CD4-positive, alpha-beta T cell treated with Interferon alpha-2 for 1 hour (primary cell): ENCODE results near the gene LRRC3.

ENCODE experiments used
- DNase-seq, 2 donors: peaks; one replicate each; pipeline ENCODE4 v3.0.0-alpha.2; 2020 to 2022

The LRRC3 gene

DNA sequence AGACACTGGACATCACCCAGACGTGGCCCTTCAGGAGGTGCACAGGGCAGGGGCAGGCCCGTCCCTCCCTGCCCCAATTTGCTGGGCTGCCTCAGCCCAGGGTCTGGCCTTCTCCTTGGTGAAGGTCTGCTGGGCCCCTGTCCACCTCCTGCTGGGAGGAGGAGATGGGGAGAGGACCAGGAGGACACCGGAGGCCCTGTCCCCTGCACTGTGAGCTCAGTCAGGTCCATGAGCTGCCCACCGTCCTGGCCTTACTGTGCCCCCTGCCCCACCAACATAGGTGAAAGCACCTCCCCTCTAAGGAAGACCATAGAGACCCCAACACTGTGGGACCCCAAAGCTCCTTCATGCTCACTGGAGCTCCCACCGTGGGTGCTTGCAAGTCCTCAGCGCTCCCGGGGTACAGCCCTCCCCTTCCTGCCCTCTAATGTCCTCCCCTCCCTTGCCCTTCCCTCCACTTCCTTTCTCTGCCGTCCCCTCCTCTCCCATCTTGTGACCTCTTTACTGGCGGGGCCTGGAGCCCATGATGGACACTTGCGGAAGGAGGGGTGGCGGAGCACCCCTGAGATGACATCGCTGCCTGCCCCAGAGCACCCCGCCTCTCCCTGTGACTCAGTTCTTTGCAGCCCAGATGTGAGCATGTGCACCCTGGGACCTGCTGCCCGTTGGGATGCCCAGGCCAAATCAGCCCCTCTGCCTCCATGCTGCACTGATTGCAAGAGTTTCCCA lies 4.6 kb downstream of the LRRC3 start:
- no peak for DNase-seq

DNA sequence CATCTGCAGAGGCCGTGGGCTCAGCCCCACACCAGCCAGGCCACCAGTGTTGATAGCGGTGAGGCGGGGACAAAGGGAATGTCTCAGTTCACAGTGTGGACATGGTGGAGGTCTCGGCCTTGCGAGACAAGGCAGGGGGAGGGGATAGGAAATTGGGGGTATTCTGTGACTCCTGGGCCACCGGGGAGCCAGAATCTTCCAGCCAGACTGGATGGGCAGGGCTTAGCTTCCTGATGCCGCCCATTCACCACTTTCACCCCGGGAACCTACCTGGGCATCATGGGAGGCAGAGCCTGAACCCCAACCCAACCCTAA lies 5.1 kb downstream of the LRRC3 start:
- DNase-seq, result no peak

DNA sequence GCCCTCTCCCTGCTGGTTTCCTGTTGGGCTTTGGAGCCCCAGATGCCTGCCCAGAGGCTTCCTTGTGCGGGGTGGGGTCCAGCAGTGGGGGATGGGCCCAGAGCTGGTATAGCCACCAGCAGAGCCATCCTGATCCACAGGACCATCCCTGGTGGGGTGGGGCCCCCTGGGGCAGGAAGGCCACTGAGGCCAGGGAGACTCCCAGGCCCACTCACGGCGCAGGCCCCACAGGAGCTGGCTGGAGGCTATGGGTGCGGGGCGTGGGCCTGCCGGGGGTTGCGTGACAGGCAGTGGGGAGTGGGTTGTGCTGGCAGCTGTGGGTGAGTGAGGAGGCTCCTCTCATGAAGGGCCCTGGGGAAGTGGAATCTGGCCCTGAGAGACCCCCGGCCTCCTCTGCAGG lies 5.7 kb downstream of the LRRC3 start:
- DNase-seq, result no peak

DNA sequence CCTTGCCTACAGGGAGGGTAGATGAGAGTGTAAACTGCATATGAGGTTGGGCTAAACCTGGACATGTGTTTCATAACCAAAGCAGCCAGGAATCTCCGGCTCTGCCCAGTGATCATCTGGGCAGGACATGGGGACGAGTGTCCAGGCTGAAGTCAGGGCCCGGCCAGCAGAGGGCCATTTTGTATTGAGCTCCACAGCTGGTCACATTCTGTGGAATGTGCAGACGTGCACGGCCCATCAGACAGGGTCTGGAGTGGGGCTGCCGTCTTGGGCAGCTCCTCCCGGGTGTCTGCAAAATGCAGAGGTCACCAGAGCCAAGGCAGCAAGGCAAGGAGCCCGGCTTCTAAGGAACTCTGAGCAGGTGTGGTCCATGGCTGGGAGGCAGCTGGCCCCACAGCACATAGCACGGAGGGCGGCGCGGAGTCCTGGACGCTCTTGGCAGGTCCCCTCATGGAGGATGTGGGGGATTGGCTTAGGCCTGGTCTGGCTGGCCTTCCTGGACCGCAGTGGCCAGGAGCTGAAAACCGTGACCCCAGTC lies 6.2 kb downstream of the LRRC3 start:
- DNase-seq, result no peak

DNA sequence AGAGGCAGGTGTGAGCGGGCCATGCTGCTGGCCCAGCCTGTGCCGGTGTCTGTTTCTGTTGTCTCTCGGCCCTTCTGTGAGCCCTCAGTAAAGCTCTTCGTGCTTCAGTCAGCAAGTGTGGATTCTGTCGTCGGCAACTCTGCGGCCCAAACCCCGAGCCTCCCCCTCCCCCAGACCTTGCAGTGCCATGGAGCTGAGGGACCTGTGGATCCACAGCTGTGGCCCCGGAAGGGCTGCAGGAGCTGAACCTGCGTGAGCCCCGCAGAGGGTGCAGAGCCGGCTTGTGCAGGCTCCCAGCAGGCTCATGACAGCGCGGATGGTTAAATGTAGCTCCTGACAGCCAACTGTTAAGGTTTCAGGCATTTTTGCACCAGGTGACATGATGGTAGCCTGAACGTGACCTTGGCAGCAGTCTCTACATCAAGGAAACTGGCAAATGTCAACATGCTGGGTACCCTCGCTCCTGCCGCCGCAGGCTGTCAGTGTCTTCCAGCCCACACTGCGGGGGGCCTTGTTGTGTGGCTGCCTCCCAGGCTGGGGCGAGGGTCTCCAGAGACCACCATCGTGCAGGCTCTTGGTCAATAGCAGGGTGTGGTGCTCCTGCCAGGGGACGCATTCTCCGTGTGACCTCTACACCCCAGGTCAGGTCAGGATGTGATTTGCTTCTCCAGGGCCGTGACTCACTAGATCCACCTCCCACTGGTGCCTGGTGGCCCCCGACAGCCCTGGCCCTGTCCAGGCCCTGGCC lies 7.0 kb downstream of the LRRC3 start:
- DNase-seq, result no peak

DNA sequence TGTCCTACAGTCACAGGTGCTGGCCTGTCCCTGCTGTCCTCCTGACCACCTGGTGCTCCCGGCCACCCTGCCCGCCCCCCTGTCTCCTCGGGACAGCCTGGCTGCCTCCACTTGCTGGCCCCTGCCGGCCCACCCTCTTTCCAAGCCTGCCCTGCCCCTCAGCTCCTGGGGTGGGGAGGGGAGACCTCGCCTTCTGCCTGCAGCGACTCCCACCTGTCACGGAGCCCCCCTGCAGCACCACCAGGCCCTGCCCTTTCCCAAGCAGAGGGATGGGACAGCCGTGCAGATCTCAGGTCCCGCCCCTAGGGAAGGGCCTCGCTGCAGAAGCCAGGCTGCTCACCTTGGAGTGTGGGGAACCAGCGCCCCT lies 7.5 kb downstream of the LRRC3 start:
- DNase-seq, result no peak

DNA sequence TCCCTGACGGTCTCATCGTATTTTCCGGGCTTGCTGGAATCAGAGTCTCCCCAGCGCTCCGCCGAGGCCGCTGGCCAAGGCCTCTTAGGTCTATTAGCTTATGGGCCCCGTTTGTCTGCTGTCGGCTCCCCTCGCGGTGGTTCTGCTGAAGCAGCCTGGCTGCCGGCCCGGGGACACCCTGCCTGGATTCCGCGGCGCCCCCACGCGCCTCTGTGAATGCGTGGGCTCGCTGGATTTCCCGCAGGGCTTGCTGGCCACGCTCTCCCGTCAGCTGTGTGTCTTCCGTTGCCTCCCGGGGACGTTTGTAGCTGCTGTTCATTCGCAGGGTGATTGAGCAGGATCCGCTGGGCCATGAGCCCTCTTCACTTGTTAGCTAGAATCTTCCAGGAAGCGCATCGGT lies 8.4 kb downstream of the LRRC3 start:
- DNase-seq, result no peak

DNA sequence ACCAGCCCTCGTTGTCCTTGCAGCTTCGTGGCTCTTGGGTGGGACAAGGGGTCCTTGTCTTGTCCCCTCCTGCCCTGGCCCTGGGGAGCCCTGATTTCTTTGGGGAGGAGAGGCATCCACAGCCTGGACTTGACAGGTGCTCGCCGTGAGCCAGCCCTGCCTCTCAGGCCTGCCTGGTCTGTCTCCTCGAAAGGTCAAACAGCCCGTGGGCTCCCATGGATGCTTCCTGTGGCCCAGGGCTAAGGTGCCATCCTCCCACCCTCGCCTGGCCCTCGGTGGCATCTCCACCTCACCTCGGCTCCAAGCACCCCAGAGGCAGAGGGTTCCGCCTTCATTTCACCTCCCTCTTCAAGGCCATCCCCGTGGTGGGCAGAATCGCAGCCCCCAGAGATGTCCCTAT lies 9.0 kb downstream of the LRRC3 start:
- no peak for DNase-seq

DNA sequence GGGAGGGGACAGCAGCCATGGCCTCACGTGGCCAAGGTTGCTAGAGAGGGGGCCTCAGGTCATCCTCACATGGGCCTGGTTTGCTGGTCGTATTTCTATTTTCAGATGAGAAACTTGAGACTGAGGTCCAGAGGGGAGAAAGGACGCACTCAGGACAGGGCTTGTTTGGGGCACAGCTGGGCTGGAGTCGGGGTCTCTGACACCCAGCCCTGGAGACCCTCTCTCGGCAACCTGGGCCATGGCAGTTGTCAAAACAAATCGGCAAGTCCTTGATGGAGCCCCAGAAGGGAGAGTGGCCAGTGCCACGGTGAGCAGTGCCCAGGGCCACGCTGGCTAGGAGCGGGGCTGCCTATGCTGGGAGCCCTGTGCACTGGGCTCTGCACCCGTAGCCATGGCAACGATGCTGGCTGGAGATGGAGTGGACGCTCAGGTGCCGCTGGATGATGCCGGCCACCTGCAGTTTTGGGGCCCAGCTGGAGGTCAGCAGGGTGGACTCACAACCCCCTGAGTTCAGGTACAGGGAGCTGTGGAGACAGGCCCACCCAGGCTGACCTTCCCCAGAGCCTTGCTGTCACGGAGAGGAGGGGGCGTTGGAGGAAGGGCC lies 11.1 kb downstream of the LRRC3 start:
- DNase-seq, result no peak

DNA sequence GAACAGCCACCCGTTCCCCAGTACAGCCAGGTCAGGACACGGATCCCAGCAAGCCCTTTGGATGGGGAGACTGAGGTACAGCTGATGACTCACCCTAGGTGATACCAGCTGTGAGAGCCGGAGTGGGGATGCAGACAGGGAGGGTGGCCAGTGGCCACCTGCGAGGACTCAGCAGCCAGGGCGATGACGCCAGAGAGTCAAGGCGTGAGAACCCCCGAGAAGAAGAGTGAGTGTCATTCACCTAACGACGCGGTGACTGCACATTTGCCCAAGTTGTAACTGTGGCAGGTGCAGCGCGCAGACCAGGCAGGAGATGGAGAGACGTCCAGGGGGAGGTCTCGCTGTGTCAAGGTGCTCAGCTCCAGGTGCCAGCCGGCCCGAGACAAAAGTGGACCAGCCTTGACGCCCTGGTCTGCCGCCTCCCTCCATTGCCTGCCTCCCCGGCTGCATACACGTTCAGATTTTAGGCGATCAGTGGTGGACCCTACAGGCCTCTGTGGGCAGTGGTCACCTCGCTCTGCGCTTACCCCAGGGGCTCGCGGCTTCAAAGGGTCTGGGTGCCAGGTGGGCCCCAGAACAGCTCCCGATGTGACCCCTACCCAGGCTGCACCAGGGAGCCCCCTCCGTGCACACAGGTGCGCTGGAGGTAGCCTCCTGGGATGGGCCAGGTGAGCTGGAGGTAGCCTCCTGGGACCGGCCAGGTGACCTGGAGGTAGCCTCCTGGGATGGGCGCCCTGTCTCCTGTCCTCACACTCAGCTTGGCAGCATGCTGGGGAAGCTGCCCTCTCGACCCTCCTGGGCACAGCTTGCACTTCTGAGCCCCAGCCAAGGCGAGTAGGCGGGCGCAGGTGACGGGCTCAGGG lies 11.9 kb downstream of the LRRC3 start:
- DNase-seq, result no peak

DNA sequence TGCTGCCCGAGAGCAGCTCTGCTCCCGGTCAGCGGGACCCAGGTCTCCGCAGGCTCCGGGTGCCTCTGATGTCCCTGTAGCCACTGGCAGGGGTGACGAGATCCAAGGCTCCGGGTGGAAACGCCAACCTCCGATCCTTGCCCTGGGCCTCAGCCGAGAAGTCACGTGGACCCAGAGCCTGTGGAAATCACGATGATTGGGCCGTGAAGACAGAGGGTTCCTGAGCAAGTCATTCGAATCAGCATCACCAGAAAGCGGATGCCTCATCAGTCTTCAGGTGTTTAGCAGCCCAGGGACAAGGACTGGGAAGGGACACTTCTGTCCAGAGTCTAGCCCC lies 12.5 kb downstream of the LRRC3 start:
- no peak for DNase-seq

DNA sequence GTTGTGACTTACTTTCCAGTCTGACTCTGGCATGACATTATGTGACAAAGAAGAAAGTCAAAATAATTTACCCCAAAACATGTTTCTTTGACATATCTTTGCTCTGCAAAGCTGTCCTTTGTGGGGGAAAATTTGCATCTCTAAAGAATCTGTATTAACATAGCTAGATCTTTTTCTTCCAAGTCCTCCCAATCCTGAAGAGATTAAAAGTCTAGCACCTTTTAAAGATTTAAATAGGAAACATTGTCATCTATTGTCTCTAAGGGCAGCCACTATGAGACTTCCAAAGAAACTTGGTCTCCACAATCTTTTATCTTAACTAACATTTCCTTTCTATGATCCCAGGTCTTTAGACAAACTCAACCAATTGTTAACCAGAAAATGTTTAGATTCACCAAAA lies 16.0 kb downstream of the LRRC3 start:
- DNase-seq, result no peak

DNA sequence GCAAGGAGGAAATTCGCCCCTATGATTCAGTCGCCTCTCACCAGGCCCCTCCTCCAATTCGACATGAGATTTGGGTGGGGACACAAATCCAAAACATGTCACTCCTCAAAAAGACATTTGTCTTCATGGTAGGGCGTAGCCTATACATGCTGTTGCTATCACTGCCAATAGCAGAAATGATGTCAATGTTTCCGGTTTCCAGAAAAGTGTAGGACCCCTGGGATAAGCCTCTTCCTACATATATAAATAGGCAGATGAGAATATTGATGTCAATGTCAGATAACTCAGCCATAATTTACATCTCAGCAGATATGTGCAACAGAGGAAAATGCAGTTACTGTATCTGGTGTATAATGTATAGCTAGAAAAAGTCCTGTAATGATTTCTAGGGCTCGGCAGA lies 16.7 kb downstream of the LRRC3 start:
- DNase-seq, result no peak

DNA sequence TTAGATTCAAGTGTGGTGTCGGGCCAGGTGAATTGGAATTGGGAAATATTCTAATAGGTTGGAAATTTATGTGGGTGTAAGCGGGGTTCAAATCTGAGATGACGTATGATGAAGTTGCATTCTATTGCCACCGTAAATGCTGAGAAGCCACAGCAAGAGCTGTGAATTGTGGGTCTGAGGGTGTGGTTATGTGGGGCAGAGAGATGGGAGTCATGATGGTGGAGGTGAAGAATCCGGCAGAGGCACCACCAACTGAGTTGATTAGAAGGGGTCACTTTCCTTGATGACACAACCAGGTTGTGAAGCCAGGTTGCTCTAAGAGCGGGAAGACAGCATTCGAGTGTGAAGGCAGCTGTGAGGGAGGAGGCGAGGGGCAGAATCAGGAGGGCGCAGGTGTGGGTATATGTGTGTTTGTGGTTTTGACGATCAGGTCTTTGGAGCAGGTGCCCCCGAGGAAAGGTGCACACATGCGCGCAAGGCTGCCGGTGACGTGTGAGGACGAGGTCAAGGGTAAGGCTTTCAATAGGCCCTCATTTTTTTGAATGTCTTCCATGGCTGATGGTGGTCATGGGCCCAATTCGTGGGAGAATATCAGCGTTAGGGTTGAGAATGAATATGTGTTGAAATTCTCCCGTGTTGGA lies 18.7 kb downstream of the LRRC3 start:
- no peak for DNase-seq

DNA sequence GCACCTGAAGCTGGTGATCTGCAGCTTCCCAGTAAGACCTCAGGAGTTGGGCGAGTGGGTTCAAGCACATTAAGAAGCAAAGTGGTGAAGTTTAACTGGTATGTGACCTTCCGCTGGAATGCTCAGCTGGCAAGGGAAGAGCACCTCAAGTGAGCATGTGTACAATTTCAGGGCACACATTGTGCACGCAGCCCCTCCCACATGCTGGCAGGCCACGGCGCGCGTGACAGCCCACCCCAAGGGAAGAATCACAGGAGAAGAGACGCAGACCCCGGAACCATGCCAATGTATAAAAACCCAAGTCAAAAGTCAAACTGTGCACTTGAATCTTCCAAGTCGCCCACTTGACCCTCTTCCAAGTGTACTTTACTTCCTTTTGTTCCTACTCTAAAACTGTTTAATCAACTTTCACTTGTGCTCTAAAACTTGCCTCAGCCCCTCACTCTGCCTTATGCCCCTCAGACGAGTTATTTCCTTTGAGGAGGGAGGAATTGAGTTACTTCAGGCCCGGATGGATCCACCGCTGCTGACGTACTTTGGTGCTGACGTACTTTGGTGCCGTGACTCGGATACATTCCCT lies 20.0 kb downstream of the LRRC3 start:
- no peak for DNase-seq

DNA sequence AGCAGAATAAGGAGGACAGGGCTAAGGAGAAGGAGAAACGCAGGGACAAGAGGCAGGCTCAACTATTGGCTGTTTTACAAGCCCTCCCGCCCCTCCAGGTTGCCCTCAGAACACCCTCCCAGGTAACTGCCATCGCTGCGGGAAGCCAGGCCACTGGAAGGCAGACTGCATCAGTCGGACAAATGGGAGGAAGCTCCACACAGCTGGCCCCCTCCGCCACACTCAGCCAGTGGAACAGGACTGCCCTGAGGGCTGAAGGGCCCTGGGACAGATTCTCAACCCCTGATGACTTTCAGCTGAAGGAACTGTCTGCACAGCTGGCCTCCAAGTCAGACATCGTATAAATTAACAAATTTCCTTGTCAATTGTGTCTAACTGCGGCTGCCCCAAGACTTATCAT lies 21.8 kb downstream of the LRRC3 start:
- no peak for DNase-seq

DNA sequence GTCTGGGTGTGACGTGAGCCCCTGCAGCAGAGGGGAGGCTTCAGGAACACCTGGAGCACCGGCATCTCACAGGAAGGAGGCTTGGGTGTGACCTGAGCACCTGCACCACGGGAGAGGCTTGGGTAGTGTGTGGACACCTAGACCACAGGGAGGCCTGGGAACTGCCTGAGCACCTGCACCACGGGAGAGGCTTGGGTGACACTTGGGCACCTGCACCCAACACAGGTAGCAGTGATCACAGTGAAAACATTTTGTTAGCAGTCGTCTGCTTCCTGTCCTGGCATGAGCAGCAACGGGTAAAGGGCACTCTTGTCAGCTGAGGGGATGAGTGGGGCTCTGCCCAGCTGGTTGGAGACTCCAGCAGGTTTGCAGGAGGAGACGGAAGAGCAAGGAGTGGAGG lies 22.4 kb downstream of the LRRC3 start:
- no peak for DNase-seq

DNA sequence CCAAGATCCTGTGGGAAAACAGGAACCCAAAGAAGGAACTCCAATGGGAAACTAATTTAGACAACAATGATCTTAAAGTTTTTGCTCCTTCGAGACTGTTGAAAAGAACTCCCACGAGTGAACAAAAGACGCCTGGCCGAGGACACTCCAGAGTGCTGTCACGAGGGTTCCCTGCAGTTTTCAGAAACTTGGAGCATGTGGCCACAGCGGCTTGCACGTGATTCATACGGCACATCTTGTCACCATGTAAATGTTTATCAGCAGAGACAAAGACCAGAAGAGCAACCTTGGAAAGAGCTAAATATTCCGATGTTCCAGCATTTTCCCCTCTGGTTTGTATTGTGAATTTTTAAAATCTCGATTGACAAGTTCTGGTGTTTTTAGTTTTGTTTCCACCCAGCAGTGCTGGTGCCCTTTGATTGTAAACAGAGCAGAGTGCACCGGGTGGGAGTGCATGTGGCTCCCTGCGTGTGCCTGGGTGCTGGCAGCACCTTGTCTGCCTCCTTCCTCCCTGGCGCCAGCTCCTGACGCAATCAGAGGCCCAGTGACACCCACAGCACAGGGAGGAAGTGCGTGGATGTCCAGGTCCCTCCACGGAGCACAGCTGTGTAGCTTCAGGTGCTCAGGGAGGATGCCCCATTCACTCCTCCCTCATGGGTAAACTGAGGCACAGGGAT lies 23.0 kb downstream of the LRRC3 start:
- no peak for DNase-seq

DNA sequence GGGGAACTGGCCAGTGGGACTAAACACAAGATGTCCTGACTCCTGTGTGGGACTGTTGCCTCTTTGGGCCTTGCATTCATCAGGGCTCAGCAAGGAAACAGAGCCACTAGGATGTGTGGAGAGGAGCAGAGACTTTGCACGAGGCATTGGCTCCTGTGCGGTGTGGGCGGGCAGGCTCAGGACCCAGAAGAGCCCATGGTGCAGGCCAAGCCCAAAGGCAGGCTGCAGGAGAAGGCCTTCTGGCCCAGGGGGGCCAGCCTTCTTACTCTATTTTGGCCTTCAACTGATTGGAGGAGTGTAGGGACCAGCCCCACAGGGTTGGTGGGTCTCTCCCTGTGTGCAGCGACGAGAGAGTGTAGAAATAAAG lies 23.5 kb downstream of the LRRC3 start:
- no peak for DNase-seq

DNA sequence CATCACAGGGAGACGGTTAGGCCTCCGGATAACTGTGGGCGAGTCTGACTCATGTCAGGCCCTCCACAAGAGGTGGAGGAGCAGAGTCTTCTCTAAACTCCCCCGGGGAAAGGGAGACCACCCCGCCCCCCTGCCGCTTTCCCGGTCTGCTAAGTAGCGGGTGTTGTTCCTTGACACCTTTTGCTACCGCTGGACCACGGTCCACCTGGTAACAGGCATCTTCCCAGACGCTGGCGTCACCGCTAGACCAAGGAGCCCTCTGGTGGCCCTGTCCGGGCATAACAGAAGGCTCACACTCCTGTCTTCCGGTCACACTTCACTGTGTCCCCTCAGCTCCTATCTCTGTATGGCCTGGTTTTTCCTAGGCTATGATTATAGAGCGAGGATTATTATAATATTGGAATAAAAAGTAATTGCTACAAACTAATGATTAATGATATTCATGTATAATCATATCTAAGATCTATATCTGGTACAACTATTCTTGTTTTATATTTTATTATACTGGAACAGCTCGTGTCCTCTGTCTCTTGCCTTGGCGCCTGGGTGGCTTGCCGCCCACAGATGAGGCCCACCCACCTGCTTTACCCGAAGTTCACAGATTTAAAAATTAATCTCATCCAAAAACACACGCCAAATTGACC lies 24.4 kb downstream of the LRRC3 start:
- DNase-seq, result peak; percentile 49 to 61
